HCT116 (cell line): ENCODE results near the gene ALDH1A2.

Source experiments
- EZH2 ChIP-seq: fragments of 200-600 bp; sonication (generic); IDR thresholded peaks from 2 replicates; pipeline ENCODE4 v1.6.1; 2017; ENCODE audit warnings: antibody characterized with exemption, mixed run types
- JUND ChIP-seq: IDR thresholded peaks from 2 replicates; pipeline ENCODE4 v1.6.1; 2012
- POLR2A ChIP-seq: IDR thresholded peaks from 2 replicates; pipeline ENCODE4 v1.7.0; 2011; ENCODE audit warnings: borderline replicate concordance; ENCODE audit not compliant: insufficient read depth, insufficient read length; ENCODE audit errors: extremely low read depth
- RAD21 ChIP-seq: IDR thresholded peaks from 2 replicates; pipeline ENCODE4 v1.6.1; 2012; ENCODE audit warnings: low read depth, mild to moderate bottlenecking
- ZFX ChIP-seq: fragments of 450-650 bp; IDR thresholded peaks from 2 replicates; pipeline ENCODE4 v1.6.1; 2017
- ZNF274 ChIP-seq: fragments of 200-500 bp; sonication (Bioruptor generic); IDR thresholded peaks from 2 replicates; pipeline ENCODE4 v1.6.1; 2014; ENCODE audit warnings: mild to moderate bottlenecking, low read depth, low read length, inconsistent platforms
- TF ChIP-seq, protein P1 (sequence below), 3 experiments: fragments of 200-600 bp in 1 of 3; sonication (generic) in 1 of 3; IDR thresholded peaks in 2 of 3; conservative IDR thresholded peaks in 1 of 3; 2 replicates each; pipeline ENCODE4 v1.5.1; 2012 to 2017; ENCODE audit warnings: low read depth in 2 of 3, low read length in 2 of 3, antibody characterized with exemption in 1 of 3, borderline replicate concordance in 1 of 3, control low read depth in 1 of 3, mild to moderate bottlenecking in 1 of 3, mixed read lengths in 1 of 3, mixed run types in 1 of 3, moderate library complexity in 1 of 3; ENCODE audit not compliant: insufficient read depth in 1 of 3
- TF ChIP-seq, protein P2 (sequence below): IDR thresholded peaks from 2 replicates; pipeline ENCODE4 v1.6.1; 2012; ENCODE audit warnings: low read depth
- TF ChIP-seq, protein P3 (sequence below): IDR thresholded peaks from 2 replicates; pipeline ENCODE4 v1.6.1; 2012

DNA sequence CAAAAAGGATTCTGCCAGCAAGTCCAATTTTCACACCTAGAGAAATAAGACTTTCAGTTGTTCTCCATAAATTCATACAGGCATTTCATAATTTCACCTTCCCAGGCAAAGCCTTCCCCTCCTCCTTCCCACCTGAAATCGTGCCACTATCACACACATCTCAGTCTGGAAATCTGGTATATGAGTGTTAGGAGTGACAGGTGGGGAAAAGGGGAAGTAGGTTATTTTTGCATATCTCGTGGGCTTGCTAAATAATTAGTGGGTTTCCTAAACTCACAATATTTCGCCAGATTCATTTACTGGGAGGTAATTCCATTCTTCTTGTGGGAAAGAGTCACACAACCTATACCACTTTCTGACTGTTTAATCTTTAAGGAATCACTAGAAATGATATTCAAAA, 7.4 kb downstream of the ALDH1A2 start:
- TF ChIP-seq POLR2A (no peak), RAD21 (no peak), EZH2 (no peak), ZNF274 (no peak), ZFX (no peak), JUND (no peak)
- TF ChIP-seq, protein P1, sequence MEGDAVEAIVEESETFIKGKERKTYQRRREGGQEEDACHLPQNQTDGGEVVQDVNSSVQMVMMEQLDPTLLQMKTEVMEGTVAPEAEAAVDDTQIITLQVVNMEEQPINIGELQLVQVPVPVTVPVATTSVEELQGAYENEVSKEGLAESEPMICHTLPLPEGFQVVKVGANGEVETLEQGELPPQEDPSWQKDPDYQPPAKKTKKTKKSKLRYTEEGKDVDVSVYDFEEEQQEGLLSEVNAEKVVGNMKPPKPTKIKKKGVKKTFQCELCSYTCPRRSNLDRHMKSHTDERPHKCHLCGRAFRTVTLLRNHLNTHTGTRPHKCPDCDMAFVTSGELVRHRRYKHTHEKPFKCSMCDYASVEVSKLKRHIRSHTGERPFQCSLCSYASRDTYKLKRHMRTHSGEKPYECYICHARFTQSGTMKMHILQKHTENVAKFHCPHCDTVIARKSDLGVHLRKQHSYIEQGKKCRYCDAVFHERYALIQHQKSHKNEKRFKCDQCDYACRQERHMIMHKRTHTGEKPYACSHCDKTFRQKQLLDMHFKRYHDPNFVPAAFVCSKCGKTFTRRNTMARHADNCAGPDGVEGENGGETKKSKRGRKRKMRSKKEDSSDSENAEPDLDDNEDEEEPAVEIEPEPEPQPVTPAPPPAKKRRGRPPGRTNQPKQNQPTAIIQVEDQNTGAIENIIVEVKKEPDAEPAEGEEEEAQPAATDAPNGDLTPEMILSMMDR (IDR thresholded peaks at IDR 0.05 in 2 of 3, conservative IDR thresholded peaks at IDR 0.05 in 1 of 3; ENCODE audit: borderline replicate concordance in 1 of 3, insufficient read depth in 1 of 3, low read depth in 2 of 3, low read length in 2 of 3) = no peak
- TF ChIP-seq, protein P2, sequence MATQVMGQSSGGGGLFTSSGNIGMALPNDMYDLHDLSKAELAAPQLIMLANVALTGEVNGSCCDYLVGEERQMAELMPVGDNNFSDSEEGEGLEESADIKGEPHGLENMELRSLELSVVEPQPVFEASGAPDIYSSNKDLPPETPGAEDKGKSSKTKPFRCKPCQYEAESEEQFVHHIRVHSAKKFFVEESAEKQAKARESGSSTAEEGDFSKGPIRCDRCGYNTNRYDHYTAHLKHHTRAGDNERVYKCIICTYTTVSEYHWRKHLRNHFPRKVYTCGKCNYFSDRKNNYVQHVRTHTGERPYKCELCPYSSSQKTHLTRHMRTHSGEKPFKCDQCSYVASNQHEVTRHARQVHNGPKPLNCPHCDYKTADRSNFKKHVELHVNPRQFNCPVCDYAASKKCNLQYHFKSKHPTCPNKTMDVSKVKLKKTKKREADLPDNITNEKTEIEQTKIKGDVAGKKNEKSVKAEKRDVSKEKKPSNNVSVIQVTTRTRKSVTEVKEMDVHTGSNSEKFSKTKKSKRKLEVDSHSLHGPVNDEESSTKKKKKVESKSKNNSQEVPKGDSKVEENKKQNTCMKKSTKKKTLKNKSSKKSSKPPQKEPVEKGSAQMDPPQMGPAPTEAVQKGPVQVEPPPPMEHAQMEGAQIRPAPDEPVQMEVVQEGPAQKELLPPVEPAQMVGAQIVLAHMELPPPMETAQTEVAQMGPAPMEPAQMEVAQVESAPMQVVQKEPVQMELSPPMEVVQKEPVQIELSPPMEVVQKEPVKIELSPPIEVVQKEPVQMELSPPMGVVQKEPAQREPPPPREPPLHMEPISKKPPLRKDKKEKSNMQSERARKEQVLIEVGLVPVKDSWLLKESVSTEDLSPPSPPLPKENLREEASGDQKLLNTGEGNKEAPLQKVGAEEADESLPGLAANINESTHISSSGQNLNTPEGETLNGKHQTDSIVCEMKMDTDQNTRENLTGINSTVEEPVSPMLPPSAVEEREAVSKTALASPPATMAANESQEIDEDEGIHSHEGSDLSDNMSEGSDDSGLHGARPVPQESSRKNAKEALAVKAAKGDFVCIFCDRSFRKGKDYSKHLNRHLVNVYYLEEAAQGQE = no peak
- TF ChIP-seq, protein P3, sequence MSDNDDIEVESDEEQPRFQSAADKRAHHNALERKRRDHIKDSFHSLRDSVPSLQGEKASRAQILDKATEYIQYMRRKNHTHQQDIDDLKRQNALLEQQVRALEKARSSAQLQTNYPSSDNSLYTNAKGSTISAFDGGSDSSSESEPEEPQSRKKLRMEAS = no peak
